Muscle of leg (tissue), 16 donors: ENCODE measurements around the gene TJAP1. TPM values are rescaled to one million over a fixed set of nuclear protein-coding genes. Genes with fewer than 3 reads are reported as not detected.

ENCODE experiments used
- DNase-seq: peaks from one replicate; pipeline ENCODE4 v3.0.0; 2013
- H3K27ac ChIP-seq: one replicate; pipeline ENCODE4 v1.5.1; 2013; ENCODE audit warnings: mild to moderate bottlenecking, low read length, control low read depth
- H3K27me3 ChIP-seq: one replicate; pipeline ENCODE4 v1.6.1; 2013; ENCODE audit warnings: low read length; ENCODE audit not compliant: control insufficient read depth, insufficient read depth
- H3K36me3 ChIP-seq: one replicate; pipeline ENCODE4 v1.6.1; 2013; ENCODE audit warnings: low read length; ENCODE audit not compliant: control insufficient read depth, insufficient read depth
- H3K4me1 ChIP-seq: one replicate; pipeline ENCODE4 v1.6.1; 2013; ENCODE audit warnings: low read length; ENCODE audit not compliant: control insufficient read depth, insufficient read depth
- H3K4me3 ChIP-seq: one replicate; pipeline ENCODE4 v1.5.1; 2013; ENCODE audit warnings: low read length, control low read depth
- H3K9me3 ChIP-seq: replicated peaks from 2 replicates; pipeline ENCODE4 v1.6.1; 2013; ENCODE audit warnings: low read depth, low read length; ENCODE audit not compliant: control insufficient read depth
- WGBS: methylation state at CpG from one replicate; pipeline ENCODE4 v1.1.5; 2013; ENCODE audit warnings: missing lambda C conversion rate; ENCODE audit not compliant: insufficient coverage; 5-methylcytosine and 5-hydroxymethylcytosine counted together
- long read RNA-seq, 11 donors: transcript quantifications; one replicate each; lab custom pipeline, GENCODE V29; 2026
- polyA plus RNA-seq, 8 donors: library from polyadenylated mRNA; unstranded; fragments of 120-200 nt; gene quantifications; one replicate each; pipeline versions ENCODE4 v1.2.1 to v1.2.3, GENCODE V29; 2013; ENCODE audit warnings: inconsistent platforms in 1 of 8, low replicate concordance in 1 of 8; ENCODE audit not compliant: insufficient read length in 8 of 8, insufficient read depth in 1 of 8
- total RNA-seq: library from RNA; stranded (reverse); fragments of 120-200 nt; gene quantifications from one replicate; pipeline ENCODE4 v1.2.4, GENCODE V29; 2013

TJAP1 gene, protein sequence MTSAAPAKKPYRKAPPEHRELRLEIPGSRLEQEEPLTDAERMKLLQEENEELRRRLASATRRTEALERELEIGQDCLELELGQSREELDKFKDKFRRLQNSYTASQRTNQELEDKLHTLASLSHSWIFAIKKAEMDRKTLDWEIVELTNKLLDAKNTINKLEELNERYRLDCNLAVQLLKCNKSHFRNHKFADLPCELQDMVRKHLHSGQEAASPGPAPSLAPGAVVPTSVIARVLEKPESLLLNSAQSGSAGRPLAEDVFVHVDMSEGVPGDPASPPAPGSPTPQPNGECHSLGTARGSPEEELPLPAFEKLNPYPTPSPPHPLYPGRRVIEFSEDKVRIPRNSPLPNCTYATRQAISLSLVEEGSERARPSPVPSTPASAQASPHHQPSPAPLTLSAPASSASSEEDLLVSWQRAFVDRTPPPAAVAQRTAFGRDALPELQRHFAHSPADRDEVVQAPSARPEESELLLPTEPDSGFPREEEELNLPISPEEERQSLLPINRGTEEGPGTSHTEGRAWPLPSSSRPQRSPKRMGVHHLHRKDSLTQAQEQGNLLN
- 15.9 TPM for total RNA-seq
- polyA plus RNA-seq = 10 to 100 TPM; 19.4 to 31.4 (median 25.9) TPM
- long read RNA-seq, donor 1, partial matches to known transcripts = 0 of 1 reads
- long read RNA-seq, donor 1, other reads (novel, unspliced or antisense) = 0 of 1 reads
- long read RNA-seq, donor 2 = 0 reads
- long read RNA-seq, donor 3, partial matches to known transcripts = 0 of 1 reads
- long read RNA-seq, donor 3, other reads (novel, unspliced or antisense) = 0 of 1 reads
- long read RNA-seq, donor 4, partial matches to known transcripts = 0 of 1 reads
- long read RNA-seq, donor 4, other reads (novel, unspliced or antisense) = 0 of 1 reads
- long read RNA-seq, donor 5, partial matches to known transcripts = 14 of 18 reads
- long read RNA-seq, donor 5, other reads (novel, unspliced or antisense) = 0 of 18 reads
- long read RNA-seq, donor 6, partial matches to known transcripts = 0 of 3 reads
- long read RNA-seq, donor 6, other reads (novel, unspliced or antisense) = 0 of 3 reads
- long read RNA-seq, donor 7, partial matches to known transcripts = 0 of 1 reads
- long read RNA-seq, donor 7, other reads (novel, unspliced or antisense) = 0 of 1 reads
- long read RNA-seq, donor 8, partial matches to known transcripts = 0 of 1 reads
- long read RNA-seq, donor 8, other reads (novel, unspliced or antisense) = 0 of 1 reads
- long read RNA-seq, donor 9 = 0 reads
- long read RNA-seq, donor 10, partial matches to known transcripts = 0 of 2 reads
- long read RNA-seq, donor 10, other reads (novel, unspliced or antisense) = 0 of 2 reads
- long read RNA-seq, donor 11, partial matches to known transcripts = 0 of 2 reads
- long read RNA-seq, donor 11, other reads (novel, unspliced or antisense) = 0 of 2 reads

- Histone ChIP-seq H3K27ac (peak within 1 kb of the TSS; percentile 86), H3K4me3 (peak within 1 kb of the TSS; percentile 65), H3K27me3 (no peaks in the 10 kb centered on the region), H3K9me3 (no peaks in the 10 kb centered on the region), H3K4me1 (peaks cover 15% of the 10 kb centered on the region), H3K36me3 (peaks cover 2% of the 10 kb centered on the region)
- DNase-seq = peak; percentile 94
- under 1% methylated on average over 32 of the region's 34 CpGs for WGBS
Observed at GRCh38 chr6:43477235-43478007, at the start of gene TJAP1. TSS of gene TJAP1 (plus strand) at chr6:43477570. CDS start at chr6:43499002, 21,432 bp downstream.

- H3K4me3 ChIP-seq = peak overlapping the region; percentile 92
- WGBS = 7% methylated on average over 11 of the region's 12 CpGs
- peaks cover 18% of the 10 kb centered on the region for H3K36me3 ChIP-seq
- H3K27me3 ChIP-seq = no peaks in the 10 kb centered on the region
- H3K4me1 ChIP-seq = peaks cover 15% of the 10 kb centered on the region
- H3K9me3 ChIP-seq = no peaks in the 10 kb centered on the region
- H3K27ac ChIP-seq = peak overlapping the region; percentile 90
- no peak for DNase-seq
Observed at GRCh38 chr6:43428112-43428570, 49.2 kb upstream of the TJAP1 start.

DNA sequence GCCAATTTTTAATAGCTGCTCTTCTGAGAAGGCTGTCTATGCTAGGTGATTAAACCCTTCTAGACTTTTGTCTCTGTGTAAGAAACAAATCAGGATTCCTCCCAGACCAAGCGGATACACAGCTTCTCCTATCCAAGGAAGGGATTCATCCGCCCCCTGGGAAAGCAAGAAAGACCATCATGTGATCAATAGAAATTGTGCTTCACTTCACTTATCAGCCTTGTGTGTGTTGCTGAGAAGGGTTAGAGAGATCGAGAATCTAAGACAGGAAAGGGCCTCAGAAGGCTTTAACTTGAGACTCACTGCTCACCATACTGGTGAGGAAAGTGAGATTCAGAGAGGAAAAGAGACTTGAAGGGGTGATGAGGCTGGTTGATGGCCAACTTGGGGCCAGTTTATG, 48.5 kb upstream of the TJAP1 start:
- H3K27me3 ChIP-seq = no peaks in the 10 kb centered on the region
- 40% methylated on average over 1 of the region's 3 CpGs for WGBS
- H3K27ac ChIP-seq = no peak overlapping the region
- peaks cover 24% of the 10 kb centered on the region for H3K36me3 ChIP-seq
- H3K9me3 ChIP-seq = no peaks in the 10 kb centered on the region
- peaks cover 15% of the 10 kb centered on the region for H3K4me1 ChIP-seq
- no peak overlapping the region for H3K4me3 ChIP-seq
- DNase-seq = no peak

DNA sequence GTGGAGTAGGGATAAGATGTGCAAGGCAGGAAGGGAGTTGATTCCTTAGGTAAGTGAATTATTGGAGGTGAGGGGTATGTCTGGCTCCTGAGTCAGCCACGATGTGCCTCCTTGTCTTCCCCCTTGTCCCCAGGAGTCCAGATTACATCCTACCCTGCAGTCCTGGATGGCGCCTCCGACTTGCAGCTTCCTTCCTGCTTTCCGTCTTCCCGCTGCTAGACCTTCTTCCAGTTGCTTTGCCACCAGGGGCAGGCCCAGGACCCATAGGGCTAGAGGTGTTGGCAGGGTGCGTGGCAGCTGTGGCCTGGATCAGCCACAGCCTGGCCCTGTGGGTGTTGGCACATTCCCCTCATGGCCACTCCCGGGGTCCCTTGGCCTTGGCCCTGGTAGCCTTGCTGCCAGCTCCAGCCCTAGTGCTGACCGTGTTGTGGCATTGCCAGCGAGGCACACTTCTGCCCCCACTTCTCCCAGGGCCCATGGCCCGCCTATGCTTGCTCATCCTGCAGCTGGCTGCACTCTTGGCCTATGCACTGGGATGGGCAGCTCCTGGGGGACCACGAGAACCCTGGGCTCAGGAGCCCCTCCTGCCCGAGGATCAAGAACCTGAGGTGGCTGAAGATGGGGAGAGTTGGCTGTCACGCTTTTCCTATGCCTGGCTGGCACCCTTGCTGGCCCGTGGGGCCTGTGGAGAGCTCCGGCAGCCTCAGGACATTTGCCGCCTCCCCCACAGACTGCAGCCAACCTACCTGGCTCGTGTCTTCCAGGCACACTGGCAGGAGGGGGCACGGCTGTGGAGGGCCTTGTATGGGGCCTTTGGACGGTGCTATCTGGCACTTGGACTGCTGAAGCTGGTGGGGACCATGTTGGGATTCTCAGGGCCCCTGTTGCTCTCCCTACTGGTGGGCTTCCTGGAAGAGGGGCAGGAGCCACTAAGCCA, 45.1 kb upstream of the TJAP1 start:
- Histone ChIP-seq H3K36me3 (peaks cover 32% of the 10 kb centered on the region), H3K27ac (no peak overlapping the region), H3K4me3 (no peak overlapping the region), H3K27me3 (no peaks in the 10 kb centered on the region), H3K4me1 (peaks cover 20% of the 10 kb centered on the region), H3K9me3 (no peaks in the 10 kb centered on the region)
- peak; percentile 0 for DNase-seq
- 91% methylated on average over 15 of the region's 19 CpGs for WGBS

DNA sequence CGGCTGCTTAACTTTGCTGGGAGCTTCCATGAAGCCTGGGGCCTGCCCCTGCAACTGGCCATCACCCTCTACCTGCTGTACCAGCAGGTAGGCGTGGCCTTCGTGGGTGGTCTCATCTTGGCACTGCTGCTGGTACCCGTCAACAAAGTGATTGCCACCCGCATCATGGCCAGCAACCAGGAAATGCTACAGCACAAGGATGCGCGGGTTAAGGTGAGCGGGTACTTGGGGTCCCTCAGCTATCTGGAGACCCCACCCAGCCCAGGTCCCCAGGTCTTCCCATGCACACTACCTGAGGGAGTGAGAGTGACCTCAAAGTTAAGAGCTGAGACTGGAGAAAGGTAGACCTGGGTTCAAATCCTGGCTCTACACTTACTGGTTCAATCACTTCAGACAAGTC, 44.2 kb upstream of the TJAP1 start:
- no peak overlapping the region for H3K27ac ChIP-seq
- WGBS = 85% methylated on average over 3 of the region's 8 CpGs
- DNase-seq = no peak
- H3K9me3 ChIP-seq = no peaks in the 10 kb centered on the region
- no peak overlapping the region for H3K4me3 ChIP-seq
- H3K4me1 ChIP-seq = peaks cover 19% of the 10 kb centered on the region
- H3K27me3 ChIP-seq = no peaks in the 10 kb centered on the region
- peaks cover 33% of the 10 kb centered on the region for H3K36me3 ChIP-seq

- Histone ChIP-seq H3K36me3 (peaks cover 44% of the 10 kb centered on the region), H3K27ac (no peak overlapping the region), H3K4me3 (no peak overlapping the region), H3K4me1 (peaks cover 9% of the 10 kb centered on the region), H3K27me3 (no peaks in the 10 kb centered on the region), H3K9me3 (no peaks in the 10 kb centered on the region)
- 96% methylated on average over 4 of the region's 15 CpGs for WGBS
- no peak for DNase-seq
Observed at GRCh38 chr6:43434001-43434840, 43.1 kb upstream of the TJAP1 start.

GRCh38 chr6:43434943-43435342, 42.4 kb upstream of the TJAP1 start:
- H3K36me3 ChIP-seq = peaks cover 45% of the 10 kb centered on the region

More at GRCh38 chr6:43434943-43435342, 42.4 kb upstream of the TJAP1 start:
- Histone ChIP-seq H3K27me3 (no peaks in the 10 kb centered on the region), H3K4me3 (no peak overlapping the region), H3K9me3 (no peaks in the 10 kb centered on the region), H3K27ac (no peak overlapping the region), H3K4me1 (peaks cover 9% of the 10 kb centered on the region)
- 100% methylated on average over 1 of the region's 4 CpGs for WGBS
- no peak for DNase-seq
